Peyer's patch (tissue), 4 donors: ENCODE measurements around the gene SLC35D2.

ENCODE experiments used
- POLR2A ChIP-seq, 2 donors: fragments of 450-650 bp; IDR thresholded peaks; one replicate each; pipeline ENCODE4 v1.5.1; 2017; ENCODE audit warnings: antibody characterized with exemption in 2 of 2, mild to moderate bottlenecking in 2 of 2, moderate library complexity in 2 of 2
- TF ChIP-seq, protein P1 (sequence below), 6 experiments: fragments of 450-650 bp in 4 of 6; fragments of 200-600 bp in 2 of 6; sonication (generic) in 1 of 6; IDR thresholded peaks; one replicate each; pipeline ENCODE4 v1.5.1; 2017 to 2019; ENCODE audit warnings: antibody characterized with exemption in 6 of 6, mild to moderate bottlenecking in 3 of 6, moderate library complexity in 1 of 6

DNA sequence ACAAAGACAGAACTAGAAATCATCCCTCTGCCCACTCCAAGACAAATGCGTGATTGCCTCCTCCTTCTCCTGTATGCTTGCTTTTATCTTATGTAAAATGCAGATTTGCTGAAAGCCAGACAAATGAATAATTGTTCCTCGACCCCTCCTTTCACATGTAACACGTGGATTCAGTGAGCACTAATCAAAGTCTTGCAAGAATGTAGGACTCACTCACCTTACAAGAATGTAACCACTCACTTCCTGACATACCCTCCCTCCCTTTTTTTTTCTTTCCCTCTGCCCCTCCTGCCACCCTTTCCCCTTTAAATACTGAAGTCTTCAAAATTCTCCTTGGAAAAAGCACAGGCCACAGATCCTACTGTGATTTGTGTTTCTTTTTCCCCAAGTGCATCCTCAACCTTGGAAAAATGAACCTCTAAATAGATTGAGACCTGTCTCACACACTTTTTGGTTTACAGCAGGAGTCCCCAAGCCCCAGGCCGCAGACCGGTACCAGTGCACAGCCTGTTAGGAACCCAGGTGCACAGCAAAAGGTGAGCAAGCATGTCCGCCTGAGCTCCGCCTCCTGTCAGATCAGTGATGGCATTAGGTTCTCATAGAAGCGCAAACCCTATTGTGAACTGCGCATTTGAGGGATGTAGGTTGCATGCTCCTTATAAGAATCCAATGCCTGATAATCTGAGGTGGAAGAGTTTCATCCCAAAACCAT lies 52.1 kb downstream of the SLC35D2 start:
- TF ChIP-seq, protein P1, sequence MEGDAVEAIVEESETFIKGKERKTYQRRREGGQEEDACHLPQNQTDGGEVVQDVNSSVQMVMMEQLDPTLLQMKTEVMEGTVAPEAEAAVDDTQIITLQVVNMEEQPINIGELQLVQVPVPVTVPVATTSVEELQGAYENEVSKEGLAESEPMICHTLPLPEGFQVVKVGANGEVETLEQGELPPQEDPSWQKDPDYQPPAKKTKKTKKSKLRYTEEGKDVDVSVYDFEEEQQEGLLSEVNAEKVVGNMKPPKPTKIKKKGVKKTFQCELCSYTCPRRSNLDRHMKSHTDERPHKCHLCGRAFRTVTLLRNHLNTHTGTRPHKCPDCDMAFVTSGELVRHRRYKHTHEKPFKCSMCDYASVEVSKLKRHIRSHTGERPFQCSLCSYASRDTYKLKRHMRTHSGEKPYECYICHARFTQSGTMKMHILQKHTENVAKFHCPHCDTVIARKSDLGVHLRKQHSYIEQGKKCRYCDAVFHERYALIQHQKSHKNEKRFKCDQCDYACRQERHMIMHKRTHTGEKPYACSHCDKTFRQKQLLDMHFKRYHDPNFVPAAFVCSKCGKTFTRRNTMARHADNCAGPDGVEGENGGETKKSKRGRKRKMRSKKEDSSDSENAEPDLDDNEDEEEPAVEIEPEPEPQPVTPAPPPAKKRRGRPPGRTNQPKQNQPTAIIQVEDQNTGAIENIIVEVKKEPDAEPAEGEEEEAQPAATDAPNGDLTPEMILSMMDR (IDR thresholded peaks at IDR 0.05) = no peak
- TF ChIP-seq POLR2A (IDR thresholded peaks at IDR 0.05) = no peak
